ENCODE results near the gene SLC6A12. TPM values are rescaled to one million over a fixed set of nuclear protein-coding genes. Genes with fewer than 3 reads are reported as not detected.
A peak's percentile ranks its signal among the peaks of the same experiment; 100 is the strongest.

Gene SLC6A12
- total RNA-seq, 1 experiment from 2014 or later: 0.79 TPM

DNA sequence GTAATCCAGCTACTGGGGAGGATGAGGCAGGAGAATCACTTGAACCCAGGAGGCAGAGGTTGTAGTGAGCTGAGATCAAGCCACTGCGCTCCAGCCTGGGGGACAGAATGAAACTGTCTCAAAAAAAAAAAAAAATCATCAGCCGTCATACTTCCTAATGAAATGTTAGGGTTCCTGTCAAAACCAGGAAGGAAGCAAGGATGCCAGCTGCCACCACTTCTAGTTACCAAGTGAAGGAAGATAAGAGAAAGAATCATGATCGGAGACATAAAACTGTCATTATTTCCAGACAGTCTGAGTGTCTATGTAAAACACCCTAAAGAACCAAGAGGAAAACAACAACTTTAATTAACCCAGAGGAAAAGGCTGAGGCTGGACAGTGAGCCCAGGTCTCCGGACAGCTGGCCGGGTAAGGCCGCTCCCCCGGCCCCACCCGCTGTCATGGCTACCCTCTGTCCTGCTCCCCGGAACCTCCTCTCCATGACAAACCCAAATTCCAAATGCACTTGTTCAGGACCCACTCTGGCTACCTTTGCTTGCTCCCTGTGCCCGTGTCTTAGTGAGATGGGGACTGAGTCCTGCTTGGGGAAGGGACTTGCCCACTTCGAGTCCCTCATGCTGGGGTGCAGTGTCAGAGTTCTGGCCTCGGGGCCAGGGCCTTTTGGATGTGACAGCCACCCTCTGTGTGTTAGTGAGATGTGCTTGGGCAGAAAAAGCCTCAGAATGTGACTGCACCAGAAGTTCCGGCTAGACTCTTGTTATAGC lies 29.0 kb downstream of the SLC6A12 start (continued):
- TF ChIP-seq HMGXB4 (CRISPR knock-in tag; IDR thresholded peaks at IDR 0.05) (no peak), ZNF396 (CRISPR knock-in tag; IDR thresholded peaks at IDR 0.05; ENCODE audit: borderline replicate concordance) (no peak)

DNA sequence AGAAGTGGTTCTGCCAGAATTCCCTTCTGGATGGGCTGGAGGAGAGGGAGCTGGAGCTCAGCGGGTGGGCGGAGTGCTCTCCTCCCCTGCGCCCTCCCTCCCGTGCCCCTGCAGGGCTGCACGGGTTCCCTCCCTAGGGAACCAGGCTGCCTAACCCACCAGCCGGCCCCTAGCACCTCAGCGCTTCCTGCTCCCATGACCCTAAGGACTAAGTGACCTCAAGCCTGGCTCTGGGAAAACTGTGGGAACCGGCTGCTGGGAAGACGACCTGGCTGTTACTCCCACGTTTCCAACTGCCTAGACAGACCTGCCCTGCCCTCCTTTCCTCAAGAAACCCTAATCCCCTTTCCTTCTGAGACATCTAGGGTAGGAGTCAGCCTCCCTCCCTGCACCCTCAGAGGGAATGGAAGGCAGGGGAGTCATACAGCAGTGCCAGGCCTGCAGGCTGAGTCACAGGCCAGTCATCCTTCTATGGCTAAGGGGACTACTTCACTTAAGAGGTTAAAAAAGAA lies 31.5 kb downstream of the SLC6A12 start:
- CTCF ChIA-PET: interaction anchor here (3.0 kb wide), 1 partner anchor 37 kb away, joined by 9 read pairs; no protein-coding TSS in a partner anchor

GRCh38 chr12:181921-182320 lies 32.0 kb downstream of the SLC6A12 start:
- no peak for ATAC-seq

More for the DNA sequence above, 31.5 kb downstream of the SLC6A12 start:
- Mint-ChIP-seq H3K4me3 (no peak overlapping the region), H3K9me3 (peaks cover 3% of the 10 kb centered on the region), H3K36me3 (0 out of 2 replicates have a peak, but pooled peaks cover 3% of the 10 kb centered on the region), H3K27me3 (ENCODE audit: low read depth) (peaks cover 12% of the 10 kb centered on the region), H3K4me1 (peaks cover 14% of the 10 kb centered on the region), H3K27ac (no peak overlapping the region)
- DNase-seq (ENCODE audit: low spot score) (no peak), ATAC-seq (no peak)
- POLR2A ChIA-PET: no interaction called here
- TF ChIP-seq PRDM15 (CRISPR knock-in tag; IDR thresholded peaks at IDR 0.05): 0 out of 2 replicates have a peak, but pooled peaks have one; percentile 34
- TF ChIP-seq HMGA2 (CRISPR knock-in tag; IDR thresholded peaks at IDR 0.05): no peak

GRCh38 chr12:180445-180844 lies 33.5 kb downstream of the SLC6A12 start:
- TF ChIP-seq NFATC4 (CRISPR knock-in tag; IDR thresholded peaks at IDR 0.05) (no peak), ZNF232 (CRISPR knock-in tag; IDR thresholded peaks at IDR 0.05) (no peak), HMGA2 (CRISPR knock-in tag; IDR thresholded peaks at IDR 0.05) (no peak)
- no peaks in the 10 kb centered on the region for H3K36me3 Mint-ChIP-seq
- no peaks in the 10 kb centered on the region for H3K9me3 Mint-ChIP-seq
- H3K27me3 Mint-ChIP-seq (ENCODE audit: low read depth): no peaks in the 10 kb centered on the region; the same call in none of the 2 replicates
- ChIA-PET CTCF (interaction anchor here (1.7 to 3.0 kb wide), 2 partner anchors 10 to 39 kb away, joined by 4 to 9 read pairs; no protein-coding TSS in a partner anchor), POLR2A (no interaction called here)
- DNase-seq (ENCODE audit: low spot score): no peak
- no peak overlapping the region for H3K4me3 Mint-ChIP-seq
- H3K4me1 Mint-ChIP-seq: peaks cover 17% of the 10 kb centered on the region
- ATAC-seq: no peak
- no peak overlapping the region for H3K27ac Mint-ChIP-seq

More at GRCh38 chr12:181921-182320, 32.0 kb downstream of the SLC6A12 start:
- Mint-ChIP-seq H3K36me3 (no peaks in the 10 kb centered on the region), H3K9me3 (no peaks in the 10 kb centered on the region), H3K4me1 (peaks cover 14% of the 10 kb centered on the region), H3K27ac (no peak overlapping the region), H3K27me3 (ENCODE audit: low read depth) (peaks cover 6% of the 10 kb centered on the region), H3K4me3 (no peak overlapping the region)
- TF ChIP-seq PRRX2 (CRISPR knock-in tag; IDR thresholded peaks at IDR 0.05) (no peak), TCF7 (CRISPR knock-in tag; IDR thresholded peaks at IDR 0.05; ENCODE audit: low read depth) (no peak), JUN (CRISPR knock-in tag; IDR thresholded peaks at IDR 0.05) (no peak)
- POLR2A ChIA-PET: no interaction called here
- no peak for DNase-seq (ENCODE audit: low spot score)
- CTCF ChIA-PET: interaction anchor here (3.0 kb wide), 1 partner anchor 38 kb away, joined by 9 read pairs; no protein-coding TSS in a partner anchor

DNA sequence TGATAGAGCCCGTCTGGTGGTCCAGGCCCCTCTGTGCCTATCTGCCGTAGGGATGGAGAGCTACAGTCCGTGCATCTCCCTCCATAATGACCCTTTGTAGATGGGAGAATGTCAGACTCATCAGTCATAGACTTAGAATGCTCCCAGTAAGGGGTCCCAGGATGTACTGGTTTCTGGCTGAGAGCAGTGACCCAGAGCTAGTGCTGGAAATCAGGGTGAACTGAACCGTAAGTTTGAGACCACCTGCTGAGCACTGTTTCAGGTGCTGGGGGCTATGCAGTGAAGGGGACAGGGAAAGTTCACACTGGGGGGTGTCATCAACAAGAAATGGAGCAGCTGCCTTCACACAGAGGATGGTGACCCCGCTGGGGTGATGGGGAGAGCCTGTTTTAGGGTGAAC lies 34.1 kb downstream of the SLC6A12 start:
- POLR2A ChIA-PET: no interaction called here
- CTCF ChIA-PET: interaction anchor here (1.6 to 4.0 kb wide), 5 partner anchors 9 to 40 kb away, joined by 4 to 36 read pairs (median 19); no protein-coding TSS in a partner anchor
- H3K27me3 Mint-ChIP-seq (ENCODE audit: low read depth): no peaks in the 10 kb centered on the region; the same call in 1 of the 2 replicates
- TF ChIP-seq JAZF1 (CRISPR knock-in tag; IDR thresholded peaks at IDR 0.05) (no peak), ZNF219 (CRISPR knock-in tag; IDR thresholded peaks at IDR 0.05; ENCODE audit: borderline replicate concordance) (no peak), SOX15 (CRISPR knock-in tag; IDR thresholded peaks at IDR 0.05) (no peak), SMAD4 (CRISPR knock-in tag; IDR thresholded peaks at IDR 0.05) (no peak), ZNF263 (CRISPR knock-in tag; IDR thresholded peaks at IDR 0.05; ENCODE audit: low read depth) (no peak), PRDM15 (CRISPR knock-in tag; IDR thresholded peaks at IDR 0.05) (no peak)
- TF ChIP-seq, protein P1, sequence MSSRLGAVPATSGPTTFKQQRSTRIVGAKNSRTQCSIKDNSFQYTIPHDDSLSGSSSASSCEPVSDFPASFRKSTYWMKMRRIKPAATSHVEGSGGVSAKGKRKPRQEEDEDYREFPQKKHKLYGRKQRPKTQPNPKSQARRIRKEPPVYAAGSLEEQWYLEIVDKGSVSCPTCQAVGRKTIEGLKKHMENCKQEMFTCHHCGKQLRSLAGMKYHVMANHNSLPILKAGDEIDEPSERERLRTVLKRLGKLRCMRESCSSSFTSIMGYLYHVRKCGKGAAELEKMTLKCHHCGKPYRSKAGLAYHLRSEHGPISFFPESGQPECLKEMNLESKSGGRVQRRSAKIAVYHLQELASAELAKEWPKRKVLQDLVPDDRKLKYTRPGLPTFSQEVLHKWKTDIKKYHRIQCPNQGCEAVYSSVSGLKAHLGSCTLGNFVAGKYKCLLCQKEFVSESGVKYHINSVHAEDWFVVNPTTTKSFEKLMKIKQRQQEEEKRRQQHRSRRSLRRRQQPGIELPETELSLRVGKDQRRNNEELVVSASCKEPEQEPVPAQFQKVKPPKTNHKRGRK (CRISPR knock-in tag; IDR thresholded peaks at IDR 0.05; ENCODE audit: borderline replicate concordance): no peak

More for the DNA sequence above, 34.1 kb downstream of the SLC6A12 start:
- no peak for DNase-seq (ENCODE audit: low spot score)
- ATAC-seq: no peak
- Mint-ChIP-seq H3K9me3 (no peaks in the 10 kb centered on the region), H3K36me3 (no peaks in the 10 kb centered on the region), H3K4me1 (peaks cover 20% of the 10 kb centered on the region), H3K4me3 (no peak overlapping the region), H3K27ac (no peak overlapping the region)
